ENCODE results near the gene AFF3. TPM values are rescaled to one million over a fixed set of nuclear protein-coding genes. Genes with fewer than 3 reads are reported as not detected.

Gene AFF3
- total RNA-seq, 4 donors from 2014 or later: 5.3 to 216 (median 12.5) TPM

DNA sequence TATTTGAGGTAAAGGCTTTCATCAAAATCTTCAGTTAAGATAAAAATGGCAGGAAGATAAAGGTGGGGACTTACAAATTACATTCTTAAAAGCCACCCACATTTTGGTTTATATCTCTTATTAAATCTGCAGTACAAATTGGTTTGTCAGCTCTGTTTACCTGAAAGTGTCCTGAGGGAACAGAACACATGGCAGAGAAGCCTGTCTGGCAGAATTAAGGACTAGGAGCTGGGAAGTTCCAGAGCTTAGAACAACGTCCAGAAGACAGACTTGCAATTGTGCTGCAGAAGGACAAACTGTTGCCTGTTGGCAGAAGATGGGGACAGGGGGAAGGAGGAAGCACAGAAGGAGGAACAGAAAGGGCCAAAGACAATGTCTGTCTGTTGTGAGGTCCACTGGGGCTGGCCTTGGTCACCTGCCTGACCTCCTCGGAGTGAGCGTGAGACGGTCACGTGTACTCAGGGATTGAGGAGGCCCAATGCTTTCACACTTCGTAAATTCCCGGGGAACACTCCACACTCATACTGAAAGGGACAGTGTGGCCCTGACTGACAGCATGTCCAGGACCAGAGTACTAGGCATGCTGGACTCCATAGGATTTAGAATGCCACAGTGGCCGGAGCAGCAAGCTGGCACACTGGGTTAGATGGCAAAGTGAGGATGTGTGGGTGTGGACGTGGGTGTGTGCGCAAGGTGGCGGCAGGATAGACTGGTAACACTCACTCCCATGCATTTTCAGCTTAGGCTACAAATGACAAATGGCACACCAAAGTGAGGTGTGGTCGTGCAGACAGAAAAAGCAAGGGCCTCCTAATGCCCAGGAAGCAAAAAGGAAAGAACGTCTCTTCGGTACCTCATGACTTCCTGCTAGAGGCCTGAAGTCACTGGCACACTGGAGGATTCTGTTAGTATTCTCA, 441.6 kb downstream of the AFF3 start:
- no peak for DNase-seq
- H3K9me3 ChIP-seq: peaks cover 0 to 2% (median 0%) of the 10 kb centered on the region in 4 donors
- no peaks in the 10 kb centered on the region for H3K36me3 ChIP-seq
- H3K4me1 ChIP-seq: no peaks in the 10 kb centered on the region
- H3K4me3 ChIP-seq: no peak overlapping the region
- no peak overlapping the region for H3K27ac ChIP-seq
- H3K27me3 ChIP-seq: no peaks in the 10 kb centered on the region
- TF ChIP-seq CTCF (IDR thresholded peaks at IDR 0.05) (no peak), POLR2A (IDR thresholded peaks at IDR 0.05) (no peak)

- peaks cover 0 to 2% (median 0%) of the 10 kb centered on the region in 4 donors for H3K9me3 ChIP-seq
- no peak overlapping the region for H3K4me3 ChIP-seq
- H3K36me3 ChIP-seq: no peaks in the 10 kb centered on the region
- TF ChIP-seq POLR2A (IDR thresholded peaks at IDR 0.05) (no peak), CTCF (IDR thresholded peaks at IDR 0.05) (no peak)
- H3K27ac ChIP-seq: no peak overlapping the region
- no peak for DNase-seq
- H3K27me3 ChIP-seq: no peaks in the 10 kb centered on the region
- H3K4me1 ChIP-seq: no peaks in the 10 kb centered on the region
These were observed 443.5 kb downstream of the AFF3 start for GRCh38 chr2:99698896-99699295.

DNA sequence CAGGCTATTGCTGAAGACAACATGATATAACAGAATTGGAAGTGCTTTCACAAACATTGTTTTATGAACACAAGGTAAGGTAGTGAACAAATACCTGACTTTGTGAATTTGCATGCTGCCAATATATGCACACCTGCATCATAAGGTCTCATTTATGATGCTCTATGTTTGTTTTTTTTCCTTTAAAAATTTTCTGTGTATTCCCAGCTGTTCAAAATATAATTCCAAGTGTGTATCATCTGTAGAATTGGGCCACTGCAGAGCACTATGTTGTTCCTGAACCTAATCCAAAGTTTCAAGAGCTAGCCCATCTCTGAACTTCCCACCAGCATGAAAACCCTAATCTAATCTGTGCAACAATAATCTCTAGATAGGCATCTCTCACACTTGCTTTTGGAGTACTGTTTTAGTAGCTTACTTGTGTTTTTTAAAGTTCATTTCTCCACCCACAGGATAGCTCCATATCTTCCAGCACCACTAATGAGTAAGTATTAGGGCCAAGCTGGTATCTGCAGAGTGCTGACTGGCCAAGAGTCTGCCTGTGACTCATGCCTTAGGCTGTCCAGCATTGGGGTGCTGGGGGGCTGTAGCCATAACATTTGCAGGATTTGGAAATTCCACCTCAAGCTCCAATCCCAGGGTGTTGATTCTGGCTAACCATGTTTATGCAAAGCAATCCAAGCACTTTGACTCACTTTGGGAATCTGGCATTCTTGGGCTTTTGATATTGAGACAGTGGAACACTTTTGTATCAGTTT, 444.4 kb downstream of the AFF3 start:
- H3K4me1 ChIP-seq: no peaks in the 10 kb centered on the region
- H3K4me3 ChIP-seq: no peak overlapping the region
- DNase-seq: no peak
- H3K27me3 ChIP-seq: no peaks in the 10 kb centered on the region
- TF ChIP-seq CTCF (IDR thresholded peaks at IDR 0.05): no peak
- TF ChIP-seq POLR2A (IDR thresholded peaks at IDR 0.05): no peak
- no peak overlapping the region for H3K27ac ChIP-seq
- peaks cover 0 to 2% (median 0%) of the 10 kb centered on the region in 4 donors for H3K9me3 ChIP-seq
- no peaks in the 10 kb centered on the region for H3K36me3 ChIP-seq

DNA sequence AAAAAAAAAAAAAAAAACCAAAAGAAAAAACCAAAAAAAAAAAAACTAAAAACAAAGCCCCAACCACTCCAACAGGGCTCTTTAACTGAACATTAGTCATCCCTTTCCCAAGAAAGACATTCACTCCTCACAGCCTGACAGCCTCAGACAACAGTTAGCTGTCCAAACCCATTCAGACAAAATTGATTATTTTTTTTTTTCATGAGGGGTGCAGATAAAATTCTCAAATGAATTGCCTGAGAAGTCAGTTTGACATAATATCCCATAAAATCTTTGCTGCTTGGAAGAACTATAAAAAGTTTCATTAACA, 446.5 kb downstream of the AFF3 start:
- no peak for DNase-seq
- TF ChIP-seq CTCF (IDR thresholded peaks at IDR 0.05) (no peak), POLR2A (IDR thresholded peaks at IDR 0.05) (no peak)
- H3K27me3 ChIP-seq: no peaks in the 10 kb centered on the region

DNA sequence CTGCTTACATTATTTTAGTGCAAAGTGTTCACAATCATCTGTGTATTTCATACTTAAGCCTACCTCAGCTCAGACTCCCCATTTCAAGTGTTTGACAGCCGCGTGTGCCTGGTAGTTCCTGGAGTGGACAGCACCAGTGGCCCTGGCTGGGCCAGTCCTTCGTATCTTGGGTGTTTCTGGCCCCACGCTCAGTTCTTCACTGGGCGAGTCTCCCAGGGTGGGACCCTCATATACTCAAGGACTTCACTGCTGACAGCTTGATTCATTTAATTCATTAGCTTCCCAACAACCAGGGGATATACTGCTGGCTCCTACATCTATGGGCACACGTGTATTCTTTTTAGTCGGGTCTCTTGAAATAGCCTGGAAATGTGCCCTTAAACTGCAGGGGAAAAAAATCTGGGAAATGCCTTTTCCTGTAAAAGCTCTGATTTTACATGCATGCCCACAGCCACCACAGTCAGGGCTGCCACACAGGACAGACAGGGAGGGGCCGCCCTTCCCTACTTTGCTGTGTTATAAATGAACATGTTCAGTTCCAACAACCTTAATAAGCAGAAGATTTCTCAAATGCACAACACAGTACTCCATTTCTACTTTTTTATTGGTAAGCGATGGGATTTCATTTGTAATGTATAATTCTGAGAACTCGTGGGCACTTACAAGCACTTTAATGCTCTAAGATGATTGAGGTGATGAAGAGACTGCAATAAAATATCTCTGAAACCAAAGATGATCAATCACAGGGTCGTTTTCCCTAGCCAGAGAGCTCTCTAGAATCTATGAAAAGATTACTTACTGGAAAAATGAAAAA, 447.1 kb downstream of the AFF3 start:
- no peaks in the 10 kb centered on the region for H3K9me3 ChIP-seq
- no peaks in the 10 kb centered on the region for H3K27me3 ChIP-seq
- H3K4me3 ChIP-seq: no peak overlapping the region
- H3K4me1 ChIP-seq: no peaks in the 10 kb centered on the region
- no peak for TF ChIP-seq CTCF (IDR thresholded peaks at IDR 0.05)
- no peak for TF ChIP-seq POLR2A (IDR thresholded peaks at IDR 0.05)
- H3K27ac ChIP-seq: no peak overlapping the region
- H3K36me3 ChIP-seq: no peaks in the 10 kb centered on the region
- no peak for DNase-seq

More for the DNA sequence above, 446.5 kb downstream of the AFF3 start:
- no peaks in the 10 kb centered on the region for H3K36me3 ChIP-seq
- H3K27ac ChIP-seq: no peak overlapping the region
- no peaks in the 10 kb centered on the region for H3K4me1 ChIP-seq
- H3K4me3 ChIP-seq: no peak overlapping the region
- H3K9me3 ChIP-seq: peaks cover 0 to 2% (median 0%) of the 10 kb centered on the region in 4 donors
